ENCODE results near the gene PLA2G12B.

The PLA2G12B gene

DNA sequence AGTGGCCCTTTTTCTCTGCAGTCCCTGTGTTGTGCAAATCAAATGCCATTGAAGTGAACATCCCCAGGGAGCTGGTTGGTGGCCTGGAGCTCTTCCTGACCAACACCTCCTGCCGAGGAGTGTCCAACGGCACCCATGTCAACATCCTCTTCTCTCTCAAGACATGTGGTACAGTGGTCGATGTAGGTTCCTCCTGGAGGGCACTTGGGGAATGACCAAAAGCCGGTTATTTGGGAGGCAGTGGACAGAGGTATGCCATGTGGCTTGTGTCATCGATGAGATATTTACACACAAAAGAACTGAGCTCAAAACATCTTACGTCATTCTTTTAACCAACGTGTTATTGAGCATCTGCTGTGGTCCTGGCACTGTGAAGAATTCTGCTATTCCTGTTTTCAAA lies 41.3 kb downstream of the PLA2G12B start:
- Histone ChIP-seq H3K4me3 (ENCODE audit: low read length) (no peak overlapping the region), H3K79me2 (ENCODE audit: control insufficient read depth, low read length) (no peaks in the 10 kb centered on the region), H3K9me3 (ENCODE audit: control insufficient read depth, insufficient read depth, low read length) (no peaks in the 10 kb centered on the region), H3F3A (ENCODE audit: control insufficient read depth, insufficient read depth) (no peaks in the 10 kb centered on the region), H3K27ac (ENCODE audit: low read depth, low read length) (no peak overlapping the region), H3K27me3 (ENCODE audit: control insufficient read depth, low read length) (peaks cover 6% of the 10 kb centered on the region; the same call in 1 of the 2 replicates), H3K4me2 (ENCODE audit: low read length) (no peak overlapping the region), H3K4me1 (ENCODE audit: control insufficient read depth, low read length) (no peaks in the 10 kb centered on the region), H3K36me3 (ENCODE audit: control insufficient read depth, low read length) (no peaks in the 10 kb centered on the region), H3K9me2 (replicated peaks; ENCODE audit: control insufficient read depth, low read length) (no peaks in the 10 kb centered on the region), H4K20me1 (ENCODE audit: control insufficient read depth, insufficient read depth, low read depth, low read length) (no peaks in the 10 kb centered on the region)
- no peak for TF ChIP-seq EZH2phosphoT487 (IDR thresholded peaks at IDR 0.05; ENCODE audit: borderline replicate concordance, low read length)
- TF ChIP-seq CTCF (IDR thresholded peaks at IDR 0.05; ENCODE audit: low read depth, low read length, poor library complexity, severe bottlenecking): no peak

- Histone ChIP-seq H3K4me3 (ENCODE audit: low read length) (no peak overlapping the region), H3F3A (ENCODE audit: control insufficient read depth, insufficient read depth) (no peaks in the 10 kb centered on the region), H3K27ac (ENCODE audit: low read depth, low read length) (no peak overlapping the region), H3K79me2 (ENCODE audit: control insufficient read depth, low read length) (no peaks in the 10 kb centered on the region), H3K4me1 (ENCODE audit: control insufficient read depth, low read length) (no peaks in the 10 kb centered on the region), H3K27me3 (ENCODE audit: control insufficient read depth, low read length) (peaks cover 6% of the 10 kb centered on the region; the same call in 1 of the 2 replicates), H3K4me2 (ENCODE audit: low read length) (no peak overlapping the region), H3K36me3 (ENCODE audit: control insufficient read depth, low read length) (no peaks in the 10 kb centered on the region), H3K9me3 (ENCODE audit: control insufficient read depth, insufficient read depth, low read length) (no peaks in the 10 kb centered on the region), H3K9me2 (replicated peaks; ENCODE audit: control insufficient read depth, low read length) (no peaks in the 10 kb centered on the region), H4K20me1 (ENCODE audit: control insufficient read depth, insufficient read depth, low read depth, low read length) (no peaks in the 10 kb centered on the region)
- TF ChIP-seq CTCF (IDR thresholded peaks at IDR 0.05; ENCODE audit: low read depth, low read length, poor library complexity, severe bottlenecking) (no peak), EZH2phosphoT487 (IDR thresholded peaks at IDR 0.05; ENCODE audit: borderline replicate concordance, low read length) (no peak)
Measured at GRCh38 chr10:72912736-72913135, 41.9 kb downstream of the PLA2G12B start.

DNA sequence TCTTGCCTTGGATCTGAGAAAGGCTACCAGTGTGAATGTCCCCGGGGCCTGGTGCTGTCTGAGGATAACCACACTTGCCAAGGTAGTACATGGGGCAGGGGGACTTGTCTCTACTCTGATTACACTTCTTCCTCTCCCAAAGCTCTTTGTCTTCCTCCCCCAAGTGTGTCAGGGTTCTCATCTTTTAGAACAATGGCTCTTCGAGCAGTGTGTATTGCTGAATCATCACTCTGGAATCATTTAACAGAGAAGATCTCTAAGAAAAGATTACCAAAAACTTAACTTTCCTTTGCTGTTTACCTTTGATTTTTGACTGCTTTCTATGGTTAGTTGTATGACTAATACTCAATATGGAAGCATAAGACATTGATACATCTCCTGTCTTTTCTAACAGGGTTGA lies 42.8 kb downstream of the PLA2G12B start:
- Histone ChIP-seq H3K27ac (ENCODE audit: low read depth, low read length) (no peak overlapping the region), H3K4me2 (ENCODE audit: low read length) (no peak overlapping the region), H3F3A (ENCODE audit: control insufficient read depth, insufficient read depth) (no peaks in the 10 kb centered on the region), H3K4me1 (ENCODE audit: control insufficient read depth, low read length) (no peaks in the 10 kb centered on the region), H3K79me2 (ENCODE audit: control insufficient read depth, low read length) (no peaks in the 10 kb centered on the region), H3K9me2 (replicated peaks; ENCODE audit: control insufficient read depth, low read length) (no peaks in the 10 kb centered on the region), H3K36me3 (ENCODE audit: control insufficient read depth, low read length) (no peaks in the 10 kb centered on the region), H3K4me3 (ENCODE audit: low read length) (no peak overlapping the region), H3K27me3 (ENCODE audit: control insufficient read depth, low read length) (peaks cover 6% of the 10 kb centered on the region; the same call in 1 of the 2 replicates), H4K20me1 (ENCODE audit: control insufficient read depth, insufficient read depth, low read depth, low read length) (no peaks in the 10 kb centered on the region), H3K9me3 (ENCODE audit: control insufficient read depth, insufficient read depth, low read length) (no peaks in the 10 kb centered on the region)
- TF ChIP-seq CTCF (IDR thresholded peaks at IDR 0.05; ENCODE audit: low read depth, low read length, poor library complexity, severe bottlenecking) (no peak), EZH2phosphoT487 (IDR thresholded peaks at IDR 0.05; ENCODE audit: borderline replicate concordance, low read length) (no peak)

Measured in DOHH2 (cell line).